Vagina (tissue), 2 donors: Measurements from ENCODE around the gene FGF1. TPM values are rescaled to one million over a fixed set of nuclear protein-coding genes. Genes with fewer than 3 reads are reported as not detected.

Experiments
- DNase-seq, 2 donors: peaks; one replicate each; pipeline ENCODE4 v3.0.0-alpha.2; 2017; ENCODE audit errors: extremely low spot score in 2 of 2
- H3K27ac ChIP-seq: fragments of 200-600 bp; sonication (generic); one replicate; pipeline ENCODE4 v1.5.1; 2019
- H3K27me3 ChIP-seq: fragments of 200-600 bp; sonication (generic); one replicate; pipeline ENCODE4 v1.5.1; 2019
- H3K36me3 ChIP-seq, 2 donors: fragments of 200-600 bp; sonication (generic); one replicate each; pipeline ENCODE4 v1.5.1; 2017 to 2019
- H3K4me1 ChIP-seq: fragments of 200-600 bp; sonication (generic); one replicate; pipeline ENCODE4 v1.5.1; 2019
- H3K4me3 ChIP-seq, 2 donors: fragments of 200-600 bp; sonication (generic); 1 replicate in 1 of 2; 2 replicates in 1 of 2; pipeline ENCODE4 v1.5.1; 2016 to 2019
- H3K9me3 ChIP-seq: fragments of 200-600 bp; sonication (generic); one replicate; pipeline ENCODE4 v1.5.1; 2019
- CTCF ChIP-seq, 3 experiments: fragments of 450-650 bp in 2 of 3; fragments of 200-600 bp in 1 of 3; sonication (generic) in 1 of 3; IDR thresholded peaks; one replicate each; pipeline ENCODE4 v1.5.1; 2017 to 2019; ENCODE audit warnings: antibody characterized with exemption in 3 of 3, mild to moderate bottlenecking in 2 of 3, moderate library complexity in 2 of 3
- POLR2A ChIP-seq, 2 donors: fragments of 450-650 bp; IDR thresholded peaks; one replicate each; pipeline ENCODE4 v1.6.1; 2017; ENCODE audit warnings: antibody characterized with exemption in 2 of 2, mild to moderate bottlenecking in 2 of 2, moderate library complexity in 2 of 2
- POLR2AphosphoS5 ChIP-seq, 2 donors: sonication (generic); formaldehyde crosslinking; IDR thresholded peaks; one replicate each; pipeline ENCODE4 v1.9.0; 2017; ENCODE audit warnings: antibody characterized with exemption in 2 of 2, mild to moderate bottlenecking in 2 of 2, low read depth in 1 of 2; ENCODE audit not compliant: insufficient read depth in 1 of 2
- intact Hi-C: fragments of 100-400 bp; cut with DNase I; formaldehyde crosslinking; loops from one replicate; pipeline ENCODE4 v1.15.1; 2023
- total RNA-seq: library from RNA; depleted of rRNA; stranded (reverse); fragments of >200 nt; gene quantifications from one replicate; pipeline ENCODE4 v1.2.3, GENCODE V29; 2016

The FGF1 gene
- total RNA-seq, 1 donor from 2014 or later = 2.0 TPM

- H3K27ac ChIP-seq = no peak overlapping the region
- TF ChIP-seq POLR2AphosphoS5 (IDR thresholded peaks at IDR 0.05; ENCODE audit: insufficient read depth in 1 of 2, low read depth in 1 of 2) (no peak), CTCF (IDR thresholded peaks at IDR 0.05) (no peak)
- no peaks in the 10 kb centered on the region for H3K4me1 ChIP-seq
- H3K36me3 ChIP-seq = no peaks in the 10 kb centered on the region
- no peaks in the 10 kb centered on the region for H3K9me3 ChIP-seq
- DNase-seq = no peak
- H3K4me3 ChIP-seq = no peak overlapping the region
- no peaks in the 10 kb centered on the region for H3K27me3 ChIP-seq
- intact Hi-C loops = no loop called here
These were observed 7.4 kb downstream of the FGF1 start for GRCh38 chr5:142678529-142678928.

- Histone ChIP-seq H3K27me3 (no peaks in the 10 kb centered on the region), H3K36me3 (no peaks in the 10 kb centered on the region), H3K27ac (no peak overlapping the region), H3K4me3 (no peak overlapping the region), H3K4me1 (no peaks in the 10 kb centered on the region), H3K9me3 (no peaks in the 10 kb centered on the region)
- DNase-seq = no peak
- TF ChIP-seq POLR2AphosphoS5 (IDR thresholded peaks at IDR 0.05; ENCODE audit: insufficient read depth in 1 of 2, low read depth in 1 of 2) (no peak), POLR2A (IDR thresholded peaks at IDR 0.05) (no peak), CTCF (IDR thresholded peaks at IDR 0.05) (no peak)
- intact Hi-C loops = no loop called here
These were observed 8.7 kb downstream of the FGF1 start for GRCh38 chr5:142677198-142677597.

GRCh38 chr5:142676318-142676717 lies 9.6 kb downstream of the FGF1 start:
- Histone ChIP-seq H3K27me3 (no peaks in the 10 kb centered on the region), H3K9me3 (no peaks in the 10 kb centered on the region), H3K4me3 (no peak overlapping the region), H3K36me3 (no peaks in the 10 kb centered on the region), H3K27ac (no peak overlapping the region), H3K4me1 (no peaks in the 10 kb centered on the region)
- intact Hi-C loops = no loop called here
- no peak for TF ChIP-seq CTCF (IDR thresholded peaks at IDR 0.05)
- TF ChIP-seq POLR2A (IDR thresholded peaks at IDR 0.05) = no peak
- no peak for TF ChIP-seq POLR2AphosphoS5 (IDR thresholded peaks at IDR 0.05; ENCODE audit: insufficient read depth in 1 of 2, low read depth in 1 of 2)
- no peak for DNase-seq

GRCh38 chr5:142674531-142675469 lies 11.1 kb downstream of the FGF1 start:
- TF ChIP-seq POLR2A (IDR thresholded peaks at IDR 0.05) = no peak
- TF ChIP-seq POLR2AphosphoS5 (IDR thresholded peaks at IDR 0.05; ENCODE audit: insufficient read depth in 1 of 2, low read depth in 1 of 2) = no peak
- TF ChIP-seq CTCF (IDR thresholded peaks at IDR 0.05) = no peak
- Histone ChIP-seq H3K27ac (no peak overlapping the region), H3K27me3 (no peaks in the 10 kb centered on the region), H3K9me3 (no peaks in the 10 kb centered on the region), H3K4me1 (no peaks in the 10 kb centered on the region), H3K4me3 (no peak overlapping the region), H3K36me3 (no peaks in the 10 kb centered on the region)
- intact Hi-C loops = no loop called here
- no peak for DNase-seq

GRCh38 chr5:142671801-142672200 lies 14.1 kb downstream of the FGF1 start:
- no peaks in the 10 kb centered on the region for H3K4me1 ChIP-seq
- TF ChIP-seq POLR2AphosphoS5 (IDR thresholded peaks at IDR 0.05; ENCODE audit: insufficient read depth in 1 of 2, low read depth in 1 of 2) (no peak), POLR2A (IDR thresholded peaks at IDR 0.05) (no peak), CTCF (IDR thresholded peaks at IDR 0.05) (no peak)
- H3K36me3 ChIP-seq = no peaks in the 10 kb centered on the region
- H3K27me3 ChIP-seq = no peaks in the 10 kb centered on the region
- no peak overlapping the region for H3K4me3 ChIP-seq
- intact Hi-C loops = no loop called here
- no peak overlapping the region for H3K27ac ChIP-seq
- no peaks in the 10 kb centered on the region for H3K9me3 ChIP-seq
- DNase-seq = no peak
